Sigmoid colon (tissue), 7 donors: ENCODE data around the gene CEP128. TPM values are rescaled to one million over a fixed set of nuclear protein-coding genes. Genes with fewer than 3 reads are reported as not detected.

ENCODE experiments used
- DNase-seq: peaks from one replicate; pipeline ENCODE4 v3.0.0-alpha.2; 2019
- H3K27ac ChIP-seq, 4 donors: fragments of 200-600 bp; sonication (generic); one replicate each; pipeline ENCODE4 v1.5.1; 2016 to 2019; ENCODE audit warnings: mild to moderate bottlenecking in 1 of 4
- H3K27me3 ChIP-seq, 3 donors: fragments of 200-600 bp; sonication (generic); one replicate each; pipeline ENCODE4 v1.5.1; 2019; ENCODE audit warnings: mild to moderate bottlenecking in 1 of 3
- H3K36me3 ChIP-seq, 4 donors: fragments of 200-600 bp; sonication (generic); one replicate each; pipeline ENCODE4 v1.5.1; 2016 to 2019
- H3K4me1 ChIP-seq, 4 donors: fragments of 200-600 bp; sonication (generic); one replicate each; pipeline ENCODE4 v1.5.1; 2017 to 2019
- H3K4me3 ChIP-seq, 4 donors: fragments of 200-600 bp; sonication (generic); one replicate each; pipeline ENCODE4 v1.5.1; 2017 to 2019; ENCODE audit warnings: mild to moderate bottlenecking in 2 of 4, moderate library complexity in 1 of 4
- H3K9me3 ChIP-seq, 4 donors: fragments of 200-600 bp in 3 of 4; sonication (generic) in 3 of 4; one replicate each; pipeline versions ENCODE4 v1.5.1 to v1.6.1; 2013 to 2019
- CTCF ChIP-seq, 4 experiments: fragments of 450-650 bp in 3 of 4; fragments of 200-600 bp in 1 of 4; IDR thresholded peaks; one replicate each; pipeline ENCODE4 v1.5.1; 2016 to 2019; ENCODE audit warnings: antibody characterized with exemption in 4 of 4, mild to moderate bottlenecking in 3 of 4, moderate library complexity in 2 of 4
- EP300 ChIP-seq, 4 donors: sonication (generic); formaldehyde crosslinking; IDR thresholded peaks; one replicate each; pipeline ENCODE4 v1.6.1; 2017; ENCODE audit warnings: antibody characterized with exemption in 4 of 4
- POLR2A ChIP-seq, 2 donors: fragments of 450-650 bp; IDR thresholded peaks; one replicate each; pipeline ENCODE4 v1.6.1; 2016; ENCODE audit warnings: antibody characterized with exemption in 2 of 2, mild to moderate bottlenecking in 2 of 2, moderate library complexity in 2 of 2
- POLR2AphosphoS5 ChIP-seq, 4 donors: sonication (generic); formaldehyde crosslinking; IDR thresholded peaks; one replicate each; pipeline ENCODE4 v1.6.1; 2017; ENCODE audit warnings: antibody characterized with exemption in 4 of 4
- WGBS, 2 donors: extraction: QIAGEN DNeasy Blood & Tissue Kit; methylation state at CpG; one replicate each; pipeline ENCODE4 v1.1.7; 2013; 5-methylcytosine and 5-hydroxymethylcytosine counted together
- intact Hi-C: fragments of 100-400 bp; cut with DNase I; formaldehyde crosslinking; loops from one replicate; pipeline ENCODE4 v1.15.1; 2023
- polyA plus RNA-seq, 3 donors: library from polyadenylated mRNA; stranded (reverse); fragments of 200-250 nt; gene quantifications; one replicate each; pipeline ENCODE4 v1.2.3, GENCODE V29; 2013
- total RNA-seq, 4 donors: library from RNA; depleted of rRNA; stranded (reverse); fragments of >200 nt; gene quantifications; one replicate each; pipeline ENCODE4 v1.1.0, GENCODE V29; 2016
- donor health status: healthy with polysubstance abuse.
- donor health status: Bipolar disorder and iron deficiency.
- donor health status: healthy.

Gene CEP128
- total and polyA plus RNA-seq, 7 donors, result 0.60 to 16.6 (median 8.3) TPM

GRCh38 chr14:80653956-80654355 is 287.6 kb downstream of the CEP128 start:
- intact Hi-C loops, result no loop called here
- Histone ChIP-seq H3K9me3 (peaks cover 0 to 3% (median 0%) of the 10 kb centered on the region in 4 donors), H3K36me3 (no peaks in the 10 kb centered on the region), H3K4me3 (no peak overlapping the region), H3K27me3 (no peaks in the 10 kb centered on the region), H3K4me1 (no peaks in the 10 kb centered on the region), H3K27ac (no peak overlapping the region)
- 91 to 94% methylated on average over 3 of the region's 3 CpGs for WGBS, 2 donors
- no peak for DNase-seq
- TF ChIP-seq EP300 (IDR thresholded peaks at IDR 0.05) (no peak), CTCF (IDR thresholded peaks at IDR 0.05) (no peak), POLR2A (IDR thresholded peaks at IDR 0.05) (no peak), POLR2AphosphoS5 (IDR thresholded peaks at IDR 0.05) (no peak)

GRCh38 chr14:80645667-80646413 is 295.7 kb downstream of the CEP128 start:
- no peak for DNase-seq
- 95 to 96% methylated on average over 5 of the region's 5 CpGs for WGBS, 2 donors
- Histone ChIP-seq H3K9me3 (no peaks in the 10 kb centered on the region), H3K4me1 (no peaks in the 10 kb centered on the region), H3K36me3 (no peaks in the 10 kb centered on the region), H3K27ac (no peak overlapping the region), H3K27me3 (no peaks in the 10 kb centered on the region), H3K4me3 (no peak overlapping the region)
- intact Hi-C loops, result no loop called here
- TF ChIP-seq CTCF (IDR thresholded peaks at IDR 0.05), result no peak
- no peak for TF ChIP-seq EP300 (IDR thresholded peaks at IDR 0.05)
- no peak for TF ChIP-seq POLR2A (IDR thresholded peaks at IDR 0.05)
- no peak for TF ChIP-seq POLR2AphosphoS5 (IDR thresholded peaks at IDR 0.05)

GRCh38 chr14:80644826-80645225 is 296.7 kb downstream of the CEP128 start:
- no peak overlapping the region for H3K27ac ChIP-seq
- 89% methylated on average over 2 of the region's 2 CpGs for WGBS, 2 donors

GRCh38 chr14:80638620-80639515 is 302.7 kb downstream of the CEP128 start:
- Histone ChIP-seq H3K4me1 (no peaks in the 10 kb centered on the region), H3K4me3 (no peak overlapping the region), H3K27ac (no peak overlapping the region), H3K36me3 (no peaks in the 10 kb centered on the region), H3K9me3 (no peaks in the 10 kb centered on the region), H3K27me3 (no peaks in the 10 kb centered on the region)
- DNase-seq, result no peak
- intact Hi-C loops, result no loop called here
- TF ChIP-seq POLR2AphosphoS5 (IDR thresholded peaks at IDR 0.05), result no peak
- no peak for TF ChIP-seq CTCF (IDR thresholded peaks at IDR 0.05)
- TF ChIP-seq EP300 (IDR thresholded peaks at IDR 0.05), result no peak
- TF ChIP-seq POLR2A (IDR thresholded peaks at IDR 0.05), result no peak
- 93 to 96% methylated on average over 6 of the region's 6 CpGs for WGBS, 2 donors

More at GRCh38 chr14:80644826-80645225, 296.7 kb downstream of the CEP128 start:
- Histone ChIP-seq H3K9me3 (no peaks in the 10 kb centered on the region), H3K36me3 (no peaks in the 10 kb centered on the region), H3K27me3 (no peaks in the 10 kb centered on the region), H3K4me3 (no peak overlapping the region), H3K4me1 (no peaks in the 10 kb centered on the region)
- intact Hi-C loops, result no loop called here
- DNase-seq, result no peak
- TF ChIP-seq POLR2AphosphoS5 (IDR thresholded peaks at IDR 0.05), result no peak
- TF ChIP-seq POLR2A (IDR thresholded peaks at IDR 0.05), result no peak
- TF ChIP-seq EP300 (IDR thresholded peaks at IDR 0.05), result no peak
- no peak for TF ChIP-seq CTCF (IDR thresholded peaks at IDR 0.05)
